ENCODE measurements around the gene ATPAF1.
"Not testable (repeated sequence)": the region's sequence is repeated elsewhere in the genome, so short reads cannot be mapped to it uniquely, and the experiment has no call there.

ATPAF1 gene

DNA sequence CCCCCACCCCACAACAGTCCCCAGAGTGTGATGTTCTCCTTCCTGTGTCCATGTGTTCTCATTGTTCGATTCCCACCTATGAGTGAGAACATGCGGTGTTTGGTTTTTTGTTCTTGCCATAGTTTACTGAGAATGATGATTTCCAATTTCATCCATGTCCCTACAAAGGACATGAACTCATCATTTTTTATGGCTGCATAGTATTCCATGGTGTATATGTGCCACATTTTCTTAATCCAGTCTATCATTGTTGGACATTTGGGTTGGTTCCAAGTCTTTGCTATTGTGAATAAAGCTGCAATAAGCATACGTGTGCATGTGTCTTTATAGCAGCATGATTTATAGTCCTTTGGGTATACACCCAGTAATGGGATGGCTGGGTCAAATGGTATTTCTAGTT, 17.0 kb downstream of the ATPAF1 start:
- not testable (repeated sequence) for DNase-seq (ENCODE audit: low read depth in 2 of 2, low spot score in 1 of 2)

DNA sequence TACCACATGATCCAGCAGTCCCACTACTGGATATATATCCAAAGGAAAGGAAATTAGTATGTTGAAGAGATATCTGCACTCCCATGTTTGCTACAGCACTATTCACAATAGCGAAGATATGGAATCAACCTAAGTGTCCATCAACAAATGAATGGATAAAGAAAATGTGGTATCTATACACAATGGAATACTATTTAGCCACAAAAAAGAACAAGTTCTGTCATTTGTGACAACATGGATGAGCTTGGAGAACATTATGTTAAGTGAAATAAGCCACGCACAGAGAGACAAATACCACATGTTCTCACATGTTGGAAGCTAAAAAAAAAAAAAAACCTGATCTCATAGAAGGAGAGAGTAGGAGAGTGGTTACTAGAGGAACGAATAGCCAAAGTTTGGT, 17.7 kb downstream of the ATPAF1 start:
- no peak for DNase-seq (ENCODE audit: low read depth in 2 of 2, low spot score in 1 of 2)

DNA sequence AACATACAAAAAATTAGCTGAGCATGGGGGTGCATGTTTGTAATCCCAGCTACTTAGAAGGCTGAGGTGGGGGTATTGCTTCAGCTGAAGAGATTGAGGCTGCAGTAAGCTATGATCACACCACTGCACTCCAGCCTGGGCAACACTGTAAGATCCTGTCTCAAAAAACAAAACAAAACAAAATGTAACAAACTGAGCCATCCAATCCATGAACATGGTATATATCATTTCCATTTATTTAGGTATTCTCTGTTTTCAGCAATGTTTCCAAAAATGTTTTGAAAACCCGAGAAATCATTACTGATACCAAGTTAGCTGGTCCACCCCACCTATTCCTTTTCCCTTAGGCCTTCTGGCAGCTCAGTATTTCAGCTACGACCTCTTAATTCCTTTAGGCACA, 18.4 kb downstream of the ATPAF1 start:
- DNase-seq (ENCODE audit: low read depth in 2 of 2, low spot score in 1 of 2): no peak

DNA sequence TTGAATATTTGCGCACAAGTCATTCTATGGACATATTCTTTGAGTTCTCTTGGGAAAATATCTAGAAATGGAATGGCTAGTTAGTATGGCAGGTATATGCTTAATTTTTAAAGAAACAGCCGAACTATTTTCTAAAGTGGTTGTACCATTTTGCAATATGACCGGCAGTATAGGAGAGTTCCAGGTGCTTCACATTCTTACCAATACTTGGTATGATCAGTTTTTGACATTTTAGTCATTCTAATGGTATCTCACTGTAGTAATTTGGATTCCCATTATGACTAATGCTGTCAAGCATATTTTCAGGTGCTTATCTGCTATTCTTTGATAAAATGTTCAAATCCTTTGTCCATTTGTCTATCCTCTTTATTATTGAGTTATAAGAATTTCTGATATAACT, 20.6 kb downstream of the ATPAF1 start:
- no peak for DNase-seq (ENCODE audit: low read depth in 2 of 2, low spot score in 1 of 2)

DNA sequence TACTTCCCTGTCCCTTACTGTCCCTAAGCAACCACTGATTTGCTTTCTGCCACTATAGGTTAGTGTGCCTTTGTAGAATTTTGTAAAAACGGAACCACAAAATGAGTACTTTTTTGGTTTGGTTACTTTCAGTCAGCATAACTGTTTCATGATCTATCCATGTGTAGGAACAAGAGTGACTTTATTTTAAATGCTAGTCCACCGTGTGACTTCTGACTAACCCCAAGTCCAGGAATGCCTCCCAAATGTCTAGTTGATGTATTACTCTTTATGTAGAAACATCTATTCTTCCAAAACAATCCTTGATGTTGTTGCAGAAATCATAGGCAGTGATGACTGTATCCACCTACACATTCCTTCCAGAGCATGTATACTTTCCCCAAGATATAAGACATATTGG, 21.3 kb downstream of the ATPAF1 start:
- DNase-seq (ENCODE audit: low read depth in 2 of 2, low spot score in 1 of 2): no peak

DNA sequence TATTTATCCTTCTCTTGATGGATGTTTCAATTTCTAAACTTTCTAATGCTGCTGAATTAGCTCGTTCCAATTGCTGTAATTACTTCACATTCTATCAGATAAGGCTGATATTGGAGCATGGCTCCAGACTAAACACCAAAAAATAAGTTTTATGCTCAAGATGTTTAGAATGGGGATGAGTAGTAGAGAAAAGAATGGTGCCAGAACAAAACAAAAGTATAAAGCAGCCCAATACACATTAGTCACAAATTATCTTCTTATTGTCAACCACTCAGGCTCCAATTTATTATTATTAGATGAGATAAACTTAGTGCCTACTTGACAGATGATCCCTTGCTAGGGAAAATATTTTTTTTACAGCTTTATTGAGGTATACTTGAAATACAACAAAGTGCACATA, 21.8 kb downstream of the ATPAF1 start:
- no peak for DNase-seq (ENCODE audit: low read depth in 2 of 2, low spot score in 1 of 2)

DNA sequence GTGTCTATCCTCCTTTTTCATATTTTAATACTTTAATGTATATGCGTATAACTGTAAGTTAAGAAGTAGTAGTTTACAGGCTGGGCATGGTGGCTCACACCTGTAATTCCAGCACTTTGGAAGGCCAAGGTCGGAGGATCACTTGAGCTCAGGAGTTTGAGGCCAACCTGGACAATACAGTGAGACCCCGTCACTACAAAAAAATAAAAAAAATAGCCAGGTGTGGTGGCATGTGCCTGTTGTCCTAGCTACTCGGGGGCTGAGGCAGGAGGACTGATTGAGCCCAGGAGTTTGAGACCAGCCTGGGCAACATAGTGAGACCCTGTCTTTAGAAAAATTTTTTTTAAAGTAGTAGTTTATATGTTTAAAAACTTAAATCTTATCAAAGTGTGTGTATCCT, 22.3 kb downstream of the ATPAF1 start:
- DNase-seq (ENCODE audit: low read depth in 2 of 2, low spot score in 1 of 2): no peak

DNA sequence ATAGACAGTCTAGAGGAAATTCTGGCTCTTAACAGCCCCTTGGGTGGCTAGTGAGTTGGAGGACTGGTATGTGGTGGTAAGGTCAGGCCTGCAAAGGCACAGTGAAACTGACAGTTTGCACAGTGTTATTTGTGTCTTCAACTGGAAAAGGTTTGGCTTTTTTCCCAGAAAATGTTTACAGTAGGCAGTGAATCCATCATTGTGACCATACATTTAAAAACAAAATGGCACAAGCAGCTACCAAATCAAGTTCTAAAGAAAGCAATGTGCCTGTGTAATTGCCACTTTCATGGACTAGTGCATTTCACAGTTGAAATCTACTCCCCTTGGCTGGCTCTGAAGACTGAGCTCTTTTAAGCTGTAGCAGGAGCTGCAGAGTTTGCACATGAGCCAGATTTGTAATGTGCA, 24.8 kb downstream of the ATPAF1 start:
- DNase-seq (ENCODE audit: low read depth in 2 of 2, low spot score in 1 of 2): no peak

DNA sequence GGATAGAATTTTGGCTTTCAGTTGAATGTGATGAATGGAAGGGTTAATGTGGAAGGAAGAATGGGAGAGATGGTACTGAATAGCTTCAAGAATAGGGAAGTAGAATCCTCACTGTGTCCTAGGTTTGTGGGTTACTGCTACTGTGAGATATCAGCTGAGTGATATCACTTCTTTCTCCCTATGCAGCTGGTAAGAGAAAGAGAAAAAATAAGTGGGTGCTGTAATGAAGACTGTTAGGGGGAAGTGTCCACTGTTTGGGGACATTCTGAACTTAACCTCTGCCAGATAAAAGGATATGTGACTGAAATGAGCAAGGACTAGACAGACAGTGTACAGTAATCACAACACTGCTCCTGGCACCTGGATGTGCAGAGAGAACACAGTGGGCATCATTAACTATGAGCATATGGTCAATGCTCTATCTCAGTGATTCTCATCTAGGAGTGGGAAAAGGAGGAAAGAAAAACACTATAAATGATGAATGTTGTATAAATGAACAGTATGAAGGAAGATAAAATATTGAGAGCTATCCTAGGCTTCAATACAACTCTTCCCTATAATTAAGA, 26.0 kb downstream of the ATPAF1 start:
- DNase-seq (ENCODE audit: low read depth in 2 of 2, low spot score in 1 of 2): no peak

DNA sequence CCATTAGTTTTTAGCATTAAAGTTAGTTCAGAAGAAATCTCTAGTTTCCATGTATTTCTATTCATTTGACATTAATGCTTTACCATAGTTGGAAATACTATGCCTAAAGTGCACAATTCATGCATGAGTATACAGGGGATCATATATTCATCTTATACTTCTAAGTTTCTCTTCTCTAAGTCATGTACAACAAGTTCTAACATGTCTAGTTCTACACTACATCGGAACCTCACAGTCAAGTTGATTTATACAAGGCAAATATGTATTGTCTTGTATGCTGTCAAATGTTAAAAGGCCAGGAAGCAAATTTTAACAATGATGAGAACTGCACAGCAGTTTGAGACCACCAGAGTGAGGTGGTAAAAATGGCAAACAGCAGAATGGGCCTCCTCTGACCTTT, 28.6 kb downstream of the ATPAF1 start:
- no peak for DNase-seq (ENCODE audit: low read depth in 2 of 2, low spot score in 1 of 2)

DNA sequence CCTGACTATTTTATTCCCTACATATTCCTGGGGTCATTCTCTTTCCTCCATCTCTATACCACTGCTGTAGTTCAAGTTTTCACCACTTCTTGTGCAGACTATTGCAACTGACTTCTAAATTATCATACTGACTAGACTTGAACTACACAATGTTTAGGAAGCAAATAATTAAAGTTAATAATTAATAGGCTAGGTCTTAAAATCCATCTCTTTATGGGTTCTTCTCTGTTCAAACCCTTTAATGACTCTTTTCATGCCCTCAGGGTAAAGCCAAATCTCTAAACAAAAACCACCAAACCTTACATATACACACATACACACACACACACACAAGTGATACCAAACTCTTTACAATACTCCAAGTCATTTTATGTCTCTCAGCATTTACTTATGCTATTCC, 29.2 kb downstream of the ATPAF1 start:
- DNase-seq (ENCODE audit: low read depth in 2 of 2, low spot score in 1 of 2): no peak

DNA sequence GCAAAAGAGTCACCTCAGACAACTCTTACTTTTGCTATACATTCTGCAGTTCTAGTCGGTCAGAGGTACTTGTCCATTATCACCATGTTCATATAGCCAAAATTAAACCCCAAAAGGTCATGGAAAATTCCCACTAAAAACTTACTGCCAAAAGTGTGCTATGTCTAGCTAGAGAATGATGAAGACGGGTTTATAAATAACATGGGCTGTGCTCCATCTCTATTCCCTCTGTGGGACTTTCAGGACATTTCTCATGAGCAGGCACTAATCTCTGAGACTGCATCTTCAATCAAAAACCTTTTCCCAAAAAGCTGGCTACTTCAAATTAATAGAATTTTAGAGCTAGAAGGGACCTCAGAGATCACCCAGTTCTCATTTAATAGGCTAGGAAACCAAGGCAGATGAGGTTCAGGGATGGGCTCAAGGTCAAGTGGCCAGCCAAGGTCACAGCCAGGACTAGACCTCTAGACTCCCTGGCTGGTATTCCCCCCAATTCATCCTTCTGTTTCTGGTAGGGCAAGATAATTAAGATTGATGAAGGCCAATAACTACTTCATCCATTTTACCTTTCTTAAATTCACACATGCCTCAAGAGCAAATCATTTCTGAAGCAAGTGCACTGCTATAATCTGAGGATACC, 30.6 kb downstream of the ATPAF1 start:
- no peak for DNase-seq (ENCODE audit: low read depth in 2 of 2, low spot score in 1 of 2)

DNA sequence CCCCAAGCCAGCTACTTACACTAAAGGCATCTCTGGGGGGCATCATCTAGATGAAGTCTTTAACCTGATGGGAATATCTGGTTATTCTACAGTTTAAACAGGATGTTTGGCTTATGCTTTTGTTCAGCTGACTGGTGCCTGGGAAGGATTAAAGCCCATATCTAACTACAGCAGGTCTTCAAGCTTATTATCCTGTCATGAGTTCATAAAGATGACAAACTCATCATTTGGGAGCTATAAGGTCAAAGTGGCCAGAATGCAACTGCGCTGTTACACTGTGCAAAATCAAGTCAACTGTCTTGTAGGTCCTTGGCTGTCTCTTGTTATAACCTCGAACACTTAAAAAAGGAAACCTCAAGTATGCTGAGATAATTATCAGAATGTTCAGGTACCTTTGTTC, 33.0 kb downstream of the ATPAF1 start:
- no peak for DNase-seq (ENCODE audit: low read depth in 2 of 2, low spot score in 1 of 2)

DNA sequence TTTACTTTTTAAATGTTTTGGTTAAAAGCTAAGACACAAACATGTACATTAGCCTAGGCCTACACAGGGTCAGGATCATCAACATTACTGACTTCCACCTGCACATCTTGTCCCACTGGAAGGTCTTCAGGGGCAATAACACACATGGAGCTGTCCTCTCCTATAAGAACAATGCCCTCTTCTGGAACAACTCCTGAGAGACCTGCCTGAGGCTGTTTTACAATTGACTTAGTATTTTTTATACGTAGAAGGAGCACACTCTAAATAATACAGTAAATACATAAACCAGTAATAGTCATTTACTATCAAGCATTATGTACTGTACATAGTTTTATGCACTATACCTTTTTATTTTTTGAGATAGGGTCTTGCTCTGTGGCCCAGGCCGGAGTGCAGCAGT, 37.4 kb downstream of the ATPAF1 start:
- DNase-seq (ENCODE audit: low read depth in 2 of 2, low spot score in 1 of 2): no peak

DNA sequence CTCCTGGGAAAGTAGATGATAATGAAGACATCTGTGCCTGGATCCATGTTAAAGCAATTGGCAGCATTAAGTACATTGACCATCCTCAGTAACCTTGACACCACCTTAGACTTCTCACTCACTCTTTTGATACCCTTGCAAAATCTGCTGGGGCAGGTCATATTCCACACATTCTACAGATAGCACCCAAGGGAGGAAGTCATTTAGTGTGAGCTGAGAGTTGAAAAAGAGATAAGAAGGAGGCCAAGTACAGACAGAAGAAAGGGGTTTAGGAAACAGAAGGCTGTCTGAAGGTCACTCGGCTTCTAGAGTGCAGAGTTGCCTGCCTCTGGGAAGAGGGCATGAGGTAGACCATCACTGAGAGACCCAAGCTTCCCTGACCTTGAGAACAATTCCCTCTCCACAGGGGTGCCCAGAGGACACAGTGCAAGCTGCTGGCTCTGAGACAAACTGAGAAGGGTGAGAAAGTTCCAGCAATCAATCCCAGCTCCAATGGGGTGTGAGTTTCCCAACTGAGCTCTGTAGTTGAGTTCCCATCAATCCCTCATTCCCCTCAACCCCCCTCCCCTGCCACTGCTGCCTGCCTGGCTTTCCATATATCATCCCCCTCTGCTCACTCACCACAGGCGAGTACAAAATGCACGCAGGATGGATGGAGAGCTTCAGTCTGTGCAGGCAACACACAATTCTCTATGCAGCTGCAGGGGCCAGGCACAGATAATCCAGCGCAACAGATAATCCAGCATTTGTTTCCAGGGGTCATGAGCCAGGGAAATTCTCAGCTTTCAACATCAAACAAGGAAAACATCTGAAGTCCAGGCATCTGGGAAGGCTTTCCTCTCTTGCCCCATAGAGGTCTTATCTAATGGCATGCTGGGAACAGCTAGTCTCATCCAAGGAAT, 44.2 kb downstream of the ATPAF1 start:
- no peak for DNase-seq (ENCODE audit: low read depth in 2 of 2, low spot score in 1 of 2)

DNA sequence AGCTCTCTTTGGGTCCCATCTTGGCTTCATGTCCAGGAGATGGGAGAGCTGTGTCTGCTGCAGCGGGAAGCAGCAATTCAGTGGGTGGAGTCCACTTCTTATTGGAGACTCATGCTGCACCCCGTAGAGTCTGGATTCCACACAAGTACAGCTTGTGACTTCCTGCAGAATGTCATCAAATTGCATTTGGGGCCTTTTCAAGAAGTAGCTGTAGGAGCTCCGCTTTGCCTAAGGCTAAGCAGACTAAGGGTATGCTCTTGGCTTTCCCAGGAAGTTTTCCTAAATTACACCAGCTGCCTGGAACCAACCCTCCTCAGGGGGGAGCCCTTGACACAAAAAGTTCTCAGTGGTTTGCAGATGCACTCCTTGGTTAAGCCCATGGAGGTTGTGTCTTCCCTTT, 45.8 kb downstream of the ATPAF1 start:
- no peak for DNase-seq (ENCODE audit: low read depth in 2 of 2, low spot score in 1 of 2)

DNA sequence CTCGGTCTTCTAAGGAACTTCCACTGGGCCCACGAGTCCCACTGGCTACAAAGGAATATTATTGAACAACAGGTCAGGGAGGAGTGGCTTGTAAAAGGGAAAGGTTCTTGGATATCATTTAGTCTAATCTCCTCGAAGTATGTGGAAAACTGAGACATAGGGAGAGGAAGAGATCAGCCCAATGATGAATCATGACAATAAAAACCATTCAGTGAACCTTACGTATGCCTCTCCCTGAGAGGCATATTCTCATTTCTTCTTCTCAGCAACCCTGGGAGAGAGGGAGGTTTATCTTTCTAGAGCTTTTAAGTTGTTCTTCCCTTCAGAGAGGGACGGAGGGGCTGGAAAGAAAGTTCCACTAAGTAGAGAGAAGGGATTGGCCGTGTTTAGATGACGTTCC, 46.2 kb downstream of the ATPAF1 start:
- no peak for DNase-seq (ENCODE audit: low read depth in 2 of 2, low spot score in 1 of 2)

DNA sequence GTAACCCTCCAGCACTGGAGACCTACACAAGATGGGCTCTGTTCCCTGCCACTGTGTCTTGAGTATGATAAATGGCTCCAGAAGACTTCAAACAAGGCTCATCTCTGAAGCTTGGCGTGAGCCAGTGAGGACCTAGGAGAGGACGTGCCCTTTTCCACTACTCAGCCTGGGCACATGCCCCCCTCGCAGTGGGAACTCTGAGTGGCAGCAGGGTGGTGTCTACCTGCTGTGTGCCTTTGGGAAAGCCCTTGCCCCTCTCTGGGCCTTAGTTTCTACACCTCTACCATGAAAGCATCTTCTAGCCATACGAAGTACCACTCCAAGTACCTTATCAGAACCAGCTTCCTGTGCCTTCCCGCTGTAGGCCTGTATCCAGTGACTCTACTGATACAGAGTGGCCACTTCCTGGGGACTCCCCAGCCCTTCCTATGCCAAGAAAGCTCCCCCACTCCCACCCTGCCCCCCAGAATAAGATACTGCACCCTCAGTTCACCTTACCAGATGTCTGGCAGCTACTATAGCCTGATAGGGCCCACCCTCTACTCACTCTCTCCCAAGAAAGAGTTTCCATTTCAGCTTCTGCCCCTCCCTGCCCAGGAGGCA, 48.4 kb downstream of the ATPAF1 start:
- DNase-seq (ENCODE audit: low read depth in 2 of 2, low spot score in 1 of 2): no peak

DNA sequence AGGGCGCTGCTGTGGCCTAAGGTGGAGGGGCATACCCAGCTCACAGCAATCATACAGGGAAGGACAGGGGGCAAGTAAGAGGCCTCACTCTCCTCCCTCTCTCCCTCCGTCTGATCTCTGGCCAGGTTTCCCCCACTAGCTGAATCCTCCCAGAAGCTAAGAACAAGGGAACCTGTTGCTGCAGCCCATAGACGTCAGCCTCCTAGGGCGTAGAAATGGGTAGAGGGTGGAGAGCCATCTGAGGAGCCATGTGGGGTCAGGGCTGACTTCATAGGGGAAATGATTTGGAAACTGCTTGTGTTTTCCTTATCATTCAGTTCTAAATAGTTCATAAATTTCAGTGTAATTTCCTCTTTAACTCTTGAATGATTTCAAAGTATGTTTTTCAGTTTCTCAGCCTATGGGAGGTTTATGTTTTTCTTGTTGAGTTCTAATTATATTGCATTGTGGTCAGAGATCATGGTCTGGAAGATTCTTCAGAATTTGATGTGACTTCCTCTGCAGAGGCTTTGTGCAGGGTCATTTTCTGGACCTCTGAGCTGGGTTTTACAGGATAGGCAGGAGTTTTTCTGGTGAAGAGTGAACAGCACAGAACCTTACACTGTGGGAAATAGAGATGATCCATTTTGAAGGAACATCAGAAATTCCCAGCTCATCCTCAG, 49.3 kb downstream of the ATPAF1 start:
- DNase-seq (ENCODE audit: low read depth in 2 of 2, low spot score in 1 of 2): no peak

DNA sequence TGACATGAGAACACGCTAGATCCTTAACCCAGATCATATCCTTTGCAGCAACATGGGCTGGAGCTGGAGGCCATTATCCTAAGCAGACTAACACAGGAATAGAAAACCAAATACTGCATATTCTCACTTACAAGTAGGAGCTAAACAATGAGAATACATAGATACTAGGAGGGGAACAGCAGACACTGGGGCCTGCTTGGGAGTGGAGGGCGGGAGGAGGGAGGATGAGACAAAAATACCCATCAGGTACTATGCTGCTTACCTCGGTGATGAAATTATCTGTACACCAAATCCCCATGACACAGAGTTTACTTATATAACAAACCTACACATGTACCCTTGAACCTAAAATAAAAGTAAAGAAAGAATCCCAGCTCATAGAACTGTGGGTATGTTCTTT, 50.3 kb downstream of the ATPAF1 start:
- no peak for DNase-seq (ENCODE audit: low read depth in 2 of 2, low spot score in 1 of 2)

DNA sequence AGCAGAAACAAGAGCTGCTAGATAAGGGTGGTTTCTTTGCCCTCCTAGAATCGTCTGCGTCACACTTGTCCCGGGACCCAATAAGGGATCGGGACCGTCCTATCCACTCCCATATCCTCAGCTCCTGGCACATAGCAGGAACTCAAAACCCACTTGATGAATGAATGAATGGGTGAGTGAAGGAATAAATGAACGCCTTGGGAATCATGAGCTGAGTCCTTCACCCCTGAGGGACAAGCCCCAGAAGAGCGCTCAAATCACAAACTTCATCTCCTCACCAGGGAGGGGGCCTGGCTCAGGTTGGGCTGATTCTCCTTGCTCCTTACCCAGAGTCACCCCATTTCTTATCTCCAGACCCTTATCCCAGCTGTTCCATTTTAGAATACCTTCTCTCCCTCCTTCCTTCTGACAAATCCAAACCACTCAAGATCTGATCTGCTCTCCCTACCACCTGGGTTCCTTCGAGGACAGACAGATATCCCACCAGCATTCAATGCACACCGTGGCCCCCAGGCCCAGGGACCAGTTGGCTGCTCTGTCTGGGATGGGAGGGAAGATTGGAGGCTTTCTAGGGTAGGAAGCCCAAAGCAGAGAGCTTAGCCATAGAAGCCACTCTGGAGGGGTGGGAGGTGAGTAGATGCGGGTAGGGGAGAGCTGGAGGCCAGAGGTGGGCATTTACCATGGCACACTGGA, 50.9 kb downstream of the ATPAF1 start:
- no peak for DNase-seq (ENCODE audit: low read depth in 2 of 2, low spot score in 1 of 2)
